CD4-positive, alpha-beta T cell (primary cell): ENCODE results near the gene CAPN2. TPM values are rescaled to one million over a fixed set of nuclear protein-coding genes. Genes with fewer than 3 reads are reported as not detected.

Source experiments
- ATAC-seq: fragments of 200-7000 bp; cut with Tn5 transposase; one replicate; pipeline ENCODE4 v1.10.0; 2022; ENCODE audit warnings: mild to moderate bottlenecking; ENCODE audit not compliant: poor library complexity
- CTCF ChIA-PET: fragments of 350-600 bp; sonication (Branson Sonifier 250); formaldehyde crosslinking; loops from one replicate; lab custom pipeline; 2021; ENCODE audit warnings: antibody characterized with exemption, inconsistent platforms; lab: Charles Lee
- POLR2A ChIA-PET: fragments of 350-600 bp; sonication (Branson Sonifier 250); formaldehyde crosslinking; loops from one replicate; lab custom pipeline; 2021; ENCODE audit warnings: antibody characterized with exemption, inconsistent platforms; lab: Charles Lee
- DNase-seq, 14 experiments: peaks; one replicate each; pipeline ENCODE4 v3.0.0-alpha.2; 2013 to 2020; ENCODE audit warnings: mixed read lengths in 2 of 14
- H3K27ac ChIP-seq, 2 donors: one replicate each; pipeline versions ENCODE4 v1.5.1 to v1.7.0; 2013; ENCODE audit warnings: low read length in 2 of 2, low read depth in 1 of 2, mild to moderate bottlenecking in 1 of 2
- H3K27me3 ChIP-seq, 2 experiments: 1 replicate in 1 of 2; 2 replicates in 1 of 2; pipeline versions ENCODE4 v1.6.1 to v1.7.0; 2013; ENCODE audit warnings: low read length in 2 of 2, control low read depth in 1 of 2, mild to moderate bottlenecking in 1 of 2, moderate library complexity in 1 of 2; ENCODE audit not compliant: insufficient read depth in 2 of 2, control insufficient read depth in 1 of 2
- H3K36me3 ChIP-seq: one replicate; pipeline ENCODE4 v1.6.1; 2013; ENCODE audit warnings: low read length, control low read depth; ENCODE audit not compliant: insufficient read depth
- H3K4me1 ChIP-seq: one replicate; pipeline ENCODE4 v1.6.1; 2013; ENCODE audit warnings: low read length, control low read depth; ENCODE audit not compliant: insufficient read depth
- H3K4me3 ChIP-seq: one replicate; pipeline ENCODE4 v1.5.1; 2013; ENCODE audit warnings: mild to moderate bottlenecking, low read length, moderate library complexity
- H3K9me3 ChIP-seq, 2 experiments: 1 replicate in 1 of 2; 2 replicates in 1 of 2; pipeline versions ENCODE4 v1.6.1 to v1.7.0; 2013; ENCODE audit warnings: low read length in 2 of 2, mild to moderate bottlenecking in 2 of 2, control low read depth in 1 of 2, moderate library complexity in 1 of 2; ENCODE audit not compliant: control insufficient read depth in 1 of 2, insufficient read depth in 1 of 2
- H3K27ac Mint-ChIP-seq: one replicate; pipeline ENCODE4 v1.8.0; 2020; ENCODE audit warnings: mixed read lengths
- H3K27me3 Mint-ChIP-seq: one replicate; pipeline ENCODE4 v1.8.0; 2021; ENCODE audit warnings: mixed read lengths
- H3K36me3 Mint-ChIP-seq: one replicate; pipeline ENCODE4 v1.8.0; 2021; ENCODE audit warnings: low read depth, mixed read lengths
- H3K4me1 Mint-ChIP-seq: one replicate; pipeline ENCODE4 v1.8.0; 2021; ENCODE audit warnings: low read depth, mixed read lengths
- H3K4me3 Mint-ChIP-seq: one replicate; pipeline ENCODE4 v1.8.0; 2020; ENCODE audit warnings: mild to moderate bottlenecking, mixed read lengths
- H3K9me3 Mint-ChIP-seq: one replicate; pipeline ENCODE4 v1.8.0; 2020; ENCODE audit warnings: mixed read lengths
- CTCF ChIP-seq: fragments of 200-600 bp; IDR thresholded peaks from one replicate; pipeline ENCODE4 v1.8.0; 2022; ENCODE audit warnings: antibody characterized with exemption, mild to moderate bottlenecking
- intact Hi-C, 2 experiments: fragments of 100-400 bp; cut with DNase I in 1 of 2; cut with micrococcal nuclease in 1 of 2; formaldehyde crosslinking; loops; one replicate each; pipeline versions ENCODE4 v1.15.1 to v1.9.0; 2023 to 2025; cut with DNase I, micrococcal nuclease
- total RNA-seq, 174 experiments: library from RNA in 2 of 174; stranded (reverse) in 2 of 174; gene quantifications; one replicate each; pipeline ENCODE4 v1.2.3 and lab custom pipeline; 2021 to 2026

The CAPN2 gene
- total RNA-seq, 2 experiments from 2014 or later, result 110 to 114 TPM

DNA sequence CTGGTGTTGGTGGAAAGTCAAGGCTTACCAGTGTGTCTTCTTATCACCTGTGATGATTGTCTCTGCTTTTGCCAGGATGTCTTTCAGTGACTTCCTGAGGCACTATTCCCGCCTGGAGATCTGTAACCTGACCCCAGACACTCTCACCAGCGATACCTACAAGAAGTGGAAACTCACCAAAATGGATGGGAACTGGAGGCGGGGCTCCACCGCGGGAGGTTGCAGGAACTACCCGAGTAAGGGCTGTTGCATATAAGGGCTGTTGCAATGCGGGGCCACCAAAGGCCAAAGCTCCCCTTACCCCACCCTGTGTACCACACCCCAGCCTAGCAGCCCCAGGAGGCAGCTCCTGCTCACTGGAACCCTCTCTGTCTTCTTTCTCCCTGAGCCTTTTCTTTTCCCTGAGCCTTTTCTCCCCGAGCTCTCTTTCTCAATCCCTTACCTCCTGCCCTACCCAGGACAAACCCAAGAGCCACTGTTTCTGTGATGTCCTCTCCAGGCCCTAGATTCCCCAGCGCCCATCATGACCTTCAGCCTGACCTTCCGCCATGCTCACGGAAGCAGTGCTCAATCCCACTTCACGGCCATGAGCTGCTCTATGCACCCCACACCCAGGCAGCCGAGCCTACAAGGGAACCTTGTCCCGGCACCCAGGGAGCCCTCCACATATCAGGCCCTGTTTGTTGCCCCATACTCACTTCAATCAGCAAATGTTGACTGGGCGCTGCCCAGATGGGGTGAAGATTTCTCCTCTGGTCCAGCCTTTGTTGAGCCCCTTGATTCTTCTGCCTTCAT is 40.6 kb downstream of the CAPN2 start:
- POLR2A ChIA-PET, result no interaction called here
- Mint-ChIP-seq H3K4me3 (no peak overlapping the region), H3K9me3 (no peaks in the 10 kb centered on the region), H3K27me3 (no peaks in the 10 kb centered on the region), H3K4me1 (no peaks in the 10 kb centered on the region), H3K27ac (no peak overlapping the region), H3K36me3 (peaks cover 73% of the 10 kb centered on the region)
- CTCF ChIA-PET, result no interaction called here
- intact Hi-C loops, result no loop called here
- no peak for TF ChIP-seq CTCF
- Histone ChIP-seq H3K36me3 (peaks cover 84% of the 10 kb centered on the region), H3K9me3 (no peaks in the 10 kb centered on the region), H3K27me3 (no peaks in the 10 kb centered on the region), H3K4me1 (peaks cover 15% of the 10 kb centered on the region), H3K4me3 (no peak overlapping the region), H3K27ac (no peak overlapping the region)
- ATAC-seq, result no peak
- no peak for DNase-seq

- CTCF ChIA-PET, result no interaction called here
- intact Hi-C loops, result no loop called here
- no peak for DNase-seq
- Mint-ChIP-seq H3K27ac (no peak overlapping the region), H3K4me1 (no peaks in the 10 kb centered on the region), H3K9me3 (no peaks in the 10 kb centered on the region), H3K36me3 (peaks cover 89% of the 10 kb centered on the region), H3K27me3 (no peaks in the 10 kb centered on the region), H3K4me3 (no peak overlapping the region)
- Histone ChIP-seq H3K36me3 (peaks cover 97% of the 10 kb centered on the region), H3K9me3 (no peaks in the 10 kb centered on the region), H3K4me1 (no peaks in the 10 kb centered on the region), H3K27ac (no peak overlapping the region), H3K4me3 (no peak overlapping the region), H3K27me3 (no peaks in the 10 kb centered on the region)
- POLR2A ChIA-PET, result no interaction called here
- no peak for TF ChIP-seq CTCF
- no peak for ATAC-seq
These were observed 42.5 kb downstream of the CAPN2 start for GRCh38 chr1:223754681-223755431.

- H3K4me3 Mint-ChIP-seq, result no peak overlapping the region
- Histone ChIP-seq H3K4me3 (no peak overlapping the region), H3K4me1 (no peaks in the 10 kb centered on the region), H3K27me3 (no peaks in the 10 kb centered on the region), H3K27ac (no peak overlapping the region), H3K36me3 (peaks cover 97% of the 10 kb centered on the region), H3K9me3 (no peaks in the 10 kb centered on the region)
- H3K36me3 Mint-ChIP-seq, result peaks cover 89% of the 10 kb centered on the region
- H3K27ac Mint-ChIP-seq, result no peak overlapping the region
- no peak for DNase-seq
- H3K4me1 Mint-ChIP-seq, result no peaks in the 10 kb centered on the region
- intact Hi-C loops, result no loop called here
- CTCF ChIA-PET, result no interaction called here
- H3K27me3 Mint-ChIP-seq, result no peaks in the 10 kb centered on the region
- POLR2A ChIA-PET, result no interaction called here
- no peak for TF ChIP-seq CTCF
- no peaks in the 10 kb centered on the region for H3K9me3 Mint-ChIP-seq
- ATAC-seq, result no peak
These were observed 43.1 kb downstream of the CAPN2 start for GRCh38 chr1:223755432-223755792.
